Measurements from ENCODE around the gene PSMD6.

DNA sequence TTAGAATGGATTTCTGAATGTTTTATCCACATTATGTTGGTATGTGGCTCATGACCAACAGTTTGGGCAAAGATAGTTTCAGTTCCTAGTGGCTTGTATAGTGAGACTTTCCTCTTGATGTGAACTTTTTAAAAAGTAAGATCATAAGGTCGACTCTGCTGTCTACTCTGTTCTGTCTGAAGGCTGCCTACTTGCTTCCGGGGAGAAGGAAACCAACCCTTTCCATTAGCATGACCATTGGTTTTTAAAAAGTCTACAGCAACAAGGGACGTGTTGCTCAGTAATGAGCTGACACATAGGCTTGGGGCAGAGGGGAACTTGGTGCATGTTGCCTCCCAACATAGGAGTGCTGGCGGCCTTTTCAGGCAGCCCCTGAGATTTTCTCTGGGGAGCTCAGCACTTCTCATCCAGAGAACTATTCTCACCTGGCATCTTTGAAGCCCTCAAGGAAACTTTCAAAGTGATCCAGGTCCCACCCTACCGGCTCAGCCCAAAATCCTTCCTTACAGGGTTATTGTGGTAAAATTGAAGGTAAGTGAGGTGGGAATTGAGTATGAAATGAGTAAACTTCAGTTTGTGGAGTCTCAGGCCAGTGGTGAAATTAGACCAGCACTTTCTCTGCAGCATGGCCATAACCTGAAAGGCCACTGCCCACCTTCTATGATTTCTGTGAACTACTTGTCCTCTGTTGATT is 30.6 kb downstream of the PSMD6 start:
- TF ChIP-seq POLR2A (IDR thresholded peaks at IDR 0.05; ENCODE audit: borderline replicate concordance, extremely low read depth, insufficient read depth, insufficient read length) (no peak), EZH2phosphoT487 (IDR thresholded peaks at IDR 0.05; ENCODE audit: borderline replicate concordance) (no peak), SRF (IDR thresholded peaks at IDR 0.05; ENCODE audit: low read depth) (no peak), POLR2AphosphoS5 (IDR thresholded peaks at IDR 0.05; ENCODE audit: low read depth, low read length) (no peak)
- TF ChIP-seq, protein P1, sequence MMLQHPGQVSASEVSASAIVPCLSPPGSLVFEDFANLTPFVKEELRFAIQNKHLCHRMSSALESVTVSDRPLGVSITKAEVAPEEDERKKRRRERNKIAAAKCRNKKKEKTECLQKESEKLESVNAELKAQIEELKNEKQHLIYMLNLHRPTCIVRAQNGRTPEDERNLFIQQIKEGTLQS (IDR thresholded peaks at IDR 0.05) = no peak
- TF ChIP-seq, protein P2, sequence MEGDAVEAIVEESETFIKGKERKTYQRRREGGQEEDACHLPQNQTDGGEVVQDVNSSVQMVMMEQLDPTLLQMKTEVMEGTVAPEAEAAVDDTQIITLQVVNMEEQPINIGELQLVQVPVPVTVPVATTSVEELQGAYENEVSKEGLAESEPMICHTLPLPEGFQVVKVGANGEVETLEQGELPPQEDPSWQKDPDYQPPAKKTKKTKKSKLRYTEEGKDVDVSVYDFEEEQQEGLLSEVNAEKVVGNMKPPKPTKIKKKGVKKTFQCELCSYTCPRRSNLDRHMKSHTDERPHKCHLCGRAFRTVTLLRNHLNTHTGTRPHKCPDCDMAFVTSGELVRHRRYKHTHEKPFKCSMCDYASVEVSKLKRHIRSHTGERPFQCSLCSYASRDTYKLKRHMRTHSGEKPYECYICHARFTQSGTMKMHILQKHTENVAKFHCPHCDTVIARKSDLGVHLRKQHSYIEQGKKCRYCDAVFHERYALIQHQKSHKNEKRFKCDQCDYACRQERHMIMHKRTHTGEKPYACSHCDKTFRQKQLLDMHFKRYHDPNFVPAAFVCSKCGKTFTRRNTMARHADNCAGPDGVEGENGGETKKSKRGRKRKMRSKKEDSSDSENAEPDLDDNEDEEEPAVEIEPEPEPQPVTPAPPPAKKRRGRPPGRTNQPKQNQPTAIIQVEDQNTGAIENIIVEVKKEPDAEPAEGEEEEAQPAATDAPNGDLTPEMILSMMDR (IDR thresholded peaks at IDR 0.05 in 2 of 3, conservative IDR thresholded peaks at IDR 0.05 in 1 of 3; ENCODE audit: borderline replicate concordance in 1 of 3, insufficient read depth in 1 of 3, low read depth in 2 of 3, low read length in 2 of 3) = no peak

Data from HCT116 (cell line).